ENCODE results near the gene TCAP. TPM values are rescaled to one million over a fixed set of nuclear protein-coding genes. Genes with fewer than 3 reads are reported as not detected.

TCAP gene
- total RNA-seq, 2 donors from 2014 or later = 1.5 to 1.9 TPM

- Histone ChIP-seq H3K27me3 (ENCODE audit: control insufficient read depth, insufficient read depth, low read length, poor library complexity, severe bottlenecking) (no peaks in the 10 kb centered on the region), H3K4me3 (ENCODE audit: low read length) (no peak overlapping the region), H3K9me3 (ENCODE audit: control insufficient read depth, low read length) (no peaks in the 10 kb centered on the region), H3K4me1 (ENCODE audit: control insufficient read depth, insufficient read depth, low read length) (no peaks in the 10 kb centered on the region), H3K9ac (ENCODE audit: extremely low read depth, low read length, poor library complexity, severe bottlenecking) (no peak overlapping the region), H3K27ac (ENCODE audit: low read depth, low read length) (no peak overlapping the region), H3K36me3 (ENCODE audit: control insufficient read depth, insufficient read depth, low read length) (no peaks in the 10 kb centered on the region)
- Mint-ChIP-seq H3K4me1 (peaks cover 39% of the 10 kb centered on the region), H3K27me3 (ENCODE audit: insufficient read depth) (peaks cover 5% of the 10 kb centered on the region), H3K4me3 (no peak overlapping the region), H3K9me3 (no peaks in the 10 kb centered on the region), H3K27ac (no peak overlapping the region), H3K36me3 (ENCODE audit: low read depth) (no peaks in the 10 kb centered on the region)
- 56% methylated on average over 2 of the region's 2 CpGs; no CpG with 5 or more reads in 1 of the 2 experiments for WGBS, 2 experiments (ENCODE audit: insufficient coverage in 1 of 2, insufficient read length in 1 of 2)
- peak; percentile 91 for TF ChIP-seq CTCF (conservative IDR thresholded peaks at IDR 0.05)
- no peak for DNase-seq
These were observed 30.7 kb upstream of the TCAP start for GRCh38 chr17:39634384-39634871.

- Mint-ChIP-seq H3K9me3 (no peaks in the 10 kb centered on the region), H3K27me3 (ENCODE audit: insufficient read depth) (peaks cover 5% of the 10 kb centered on the region), H3K4me1 (peaks cover 39% of the 10 kb centered on the region), H3K4me3 (no peak overlapping the region), H3K36me3 (ENCODE audit: low read depth) (no peaks in the 10 kb centered on the region), H3K27ac (no peak overlapping the region)
- H3K27me3 ChIP-seq (ENCODE audit: control insufficient read depth, insufficient read depth, low read length, poor library complexity, severe bottlenecking) = no peaks in the 10 kb centered on the region
- TF ChIP-seq CTCF (conservative IDR thresholded peaks at IDR 0.05) = no peak
- no peaks in the 10 kb centered on the region for H3K36me3 ChIP-seq (ENCODE audit: control insufficient read depth, insufficient read depth, low read length)
- WGBS, 2 experiments (ENCODE audit: insufficient coverage in 1 of 2, insufficient read length in 1 of 2) = 84 to 93% methylated on average over 4 to 8 of the region's 8 CpGs
- peak; percentile 83 for DNase-seq
- H3K4me3 ChIP-seq (ENCODE audit: low read length) = no peak overlapping the region
- H3K9ac ChIP-seq (ENCODE audit: extremely low read depth, low read length, poor library complexity, severe bottlenecking) = no peak overlapping the region
- no peaks in the 10 kb centered on the region for H3K9me3 ChIP-seq (ENCODE audit: control insufficient read depth, low read length)
- H3K27ac ChIP-seq (ENCODE audit: low read depth, low read length) = no peak overlapping the region
- H3K4me1 ChIP-seq (ENCODE audit: control insufficient read depth, insufficient read depth, low read length) = no peaks in the 10 kb centered on the region
These were observed 29.5 kb upstream of the TCAP start for GRCh38 chr17:39635614-39636176.

DNA sequence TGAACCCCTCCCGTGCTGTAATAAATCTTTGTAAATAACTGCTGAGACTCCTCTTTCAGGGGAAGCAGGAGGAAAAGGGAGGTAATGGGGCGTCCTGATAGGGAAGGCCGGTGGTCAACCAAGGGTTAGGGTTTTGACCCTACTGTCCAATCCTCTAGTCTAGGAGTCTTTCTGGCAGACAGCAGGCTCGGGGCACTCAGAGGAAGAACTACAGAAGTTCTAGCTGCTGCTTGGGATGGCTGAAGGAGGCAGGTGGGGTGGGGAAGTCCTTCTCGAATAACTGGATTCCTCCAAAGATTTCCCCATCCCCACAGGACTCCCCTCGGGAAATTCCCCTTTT lies 28.6 kb upstream of the TCAP start:
- 17 to 60% methylated on average over 1 to 6 of the region's 6 CpGs for WGBS, 2 experiments (ENCODE audit: insufficient coverage in 1 of 2, insufficient read length in 1 of 2)
- Histone ChIP-seq H3K9me3 (ENCODE audit: control insufficient read depth, low read length) (no peaks in the 10 kb centered on the region), H3K9ac (ENCODE audit: extremely low read depth, low read length, poor library complexity, severe bottlenecking) (no peak overlapping the region), H3K27me3 (ENCODE audit: control insufficient read depth, insufficient read depth, low read length, poor library complexity, severe bottlenecking) (no peaks in the 10 kb centered on the region), H3K27ac (ENCODE audit: low read depth, low read length) (no peak overlapping the region), H3K36me3 (ENCODE audit: control insufficient read depth, insufficient read depth, low read length) (no peaks in the 10 kb centered on the region), H3K4me1 (ENCODE audit: control insufficient read depth, insufficient read depth, low read length) (no peaks in the 10 kb centered on the region), H3K4me3 (ENCODE audit: low read length) (peak overlapping the region; percentile 84)
- DNase-seq = no peak
- peak overlapping the region; percentile 52 for H3K27ac Mint-ChIP-seq
- peaks cover 33% of the 10 kb centered on the region for H3K4me1 Mint-ChIP-seq
- no peaks in the 10 kb centered on the region for H3K9me3 Mint-ChIP-seq
- no peak for TF ChIP-seq CTCF (conservative IDR thresholded peaks at IDR 0.05)
- no peaks in the 10 kb centered on the region for H3K36me3 Mint-ChIP-seq (ENCODE audit: low read depth)
- peak overlapping the region; percentile 86 for H3K4me3 Mint-ChIP-seq
- peaks cover 3% of the 10 kb centered on the region for H3K27me3 Mint-ChIP-seq (ENCODE audit: insufficient read depth)

Measured in endodermal cell (in vitro differentiated cells).